GM23338 (cell line): ENCODE data around the gene ZBTB20. TPM values are rescaled to one million over a fixed set of nuclear protein-coding genes. Genes with fewer than 3 reads are reported as not detected.

Source experiments
- ATAC-seq: fragments of 200-7000 bp; cut with Tn5 transposase; 3 replicates; pipeline ENCODE4 v1.9.1; 2020
- DNase-seq: peaks from one replicate; pipeline ENCODE4 v3.0.0-alpha.2; 2015; ENCODE audit warnings: low spot score
- H2AFZ ChIP-seq: fragments of 200-600 bp; sonication (generic); 2 replicates; pipeline ENCODE4 v1.8.0; 2016; ENCODE audit warnings: antibody characterized with exemption, mild to moderate bottlenecking, moderate library complexity
- H3F3A ChIP-seq: fragments of 200-600 bp; sonication (generic); replicated peaks from 2 replicates; pipeline ENCODE4 v1.8.0; 2017; ENCODE audit warnings: antibody characterized with exemption, mixed run types, low read depth
- H3K27ac ChIP-seq: fragments of 200-600 bp; sonication (generic); 2 replicates; pipeline ENCODE4 v1.6.1; 2016; ENCODE audit warnings: low read depth
- H3K27me3 ChIP-seq: fragments of 200-600 bp; sonication (generic); 2 replicates; pipeline ENCODE4 v1.8.0; 2016; ENCODE audit warnings: mild to moderate bottlenecking, mixed run types, moderate library complexity; ENCODE audit not compliant: insufficient read depth
- H3K36me3 ChIP-seq: fragments of 200-600 bp; sonication (generic); 2 replicates; pipeline ENCODE4 v1.8.0; 2016; ENCODE audit warnings: mild to moderate bottlenecking; ENCODE audit not compliant: insufficient read depth
- H3K4me1 ChIP-seq: fragments of 200-600 bp; sonication (generic); 2 replicates; pipeline ENCODE4 v1.8.0; 2016; ENCODE audit warnings: mild to moderate bottlenecking, moderate library complexity; ENCODE audit not compliant: insufficient read depth
- H3K4me2 ChIP-seq: fragments of 200-600 bp; sonication (generic); 2 replicates; pipeline ENCODE4 v1.7.1; 2017; ENCODE audit warnings: mixed run types
- H3K4me3 ChIP-seq: fragments of 200-600 bp; sonication (generic); 2 replicates; pipeline ENCODE4 v1.6.1; 2016; ENCODE audit warnings: mixed run types
- H3K79me2 ChIP-seq: fragments of 200-600 bp; sonication (generic); replicated peaks from 2 replicates; pipeline ENCODE4 v1.8.0; 2017; ENCODE audit warnings: mild to moderate bottlenecking; ENCODE audit not compliant: insufficient read depth
- H3K9me2 ChIP-seq: fragments of 200-600 bp; sonication (generic); 2 replicates; pipeline ENCODE4 v1.8.0; 2017; ENCODE audit not compliant: insufficient read depth
- H4K20me1 ChIP-seq: fragments of 200-600 bp; sonication (generic); replicated peaks from 2 replicates; pipeline ENCODE4 v1.8.0; 2017; ENCODE audit warnings: mild to moderate bottlenecking; ENCODE audit not compliant: insufficient read depth
- H3K27ac Mint-ChIP-seq: 2 replicates; pipeline ENCODE4 v1.8.0; 2020; ENCODE audit warnings: inconsistent platforms, mild to moderate bottlenecking, moderate library complexity, mixed read lengths
- H3K27me3 Mint-ChIP-seq: 3 replicates; pipeline ENCODE4 v1.8.0; 2022; ENCODE audit warnings: low read depth, mild to moderate bottlenecking, moderate library complexity, mixed read lengths, inconsistent platforms; ENCODE audit not compliant: insufficient read depth, poor library complexity
- H3K36me3 Mint-ChIP-seq: 3 replicates; pipeline ENCODE4 v1.8.0; 2021; ENCODE audit warnings: low read depth, mild to moderate bottlenecking, inconsistent platforms, moderate library complexity, mixed read lengths
- H3K4me1 Mint-ChIP-seq: 3 replicates; pipeline ENCODE4 v1.8.0; 2020; ENCODE audit warnings: mild to moderate bottlenecking, inconsistent platforms, mixed read lengths
- H3K4me3 Mint-ChIP-seq: 3 replicates; pipeline ENCODE4 v1.8.0; 2021; ENCODE audit warnings: moderate library complexity, mild to moderate bottlenecking, inconsistent platforms, mixed read lengths
- H3K9me3 Mint-ChIP-seq: 3 replicates; pipeline ENCODE4 v1.8.0; 2020; ENCODE audit warnings: moderate library complexity, mild to moderate bottlenecking, inconsistent platforms, mixed read lengths
- CREB1 ChIP-seq: fragments of 250-450 bp; sonication (Bioruptor Pico); IDR thresholded peaks from 2 replicates; pipeline ENCODE4 v1.5.0; 2020; ENCODE audit warnings: low read depth, mild to moderate bottlenecking, moderate library complexity
- EZH2 ChIP-seq: fragments of 200-600 bp; sonication (generic); IDR thresholded peaks from one replicate; pipeline ENCODE4 v1.8.0; 2017; ENCODE audit warnings: antibody characterized with exemption, mild to moderate bottlenecking, low read depth; ENCODE audit not compliant: unreplicated experiment
- EZH2phosphoT487 ChIP-seq: fragments of 200-600 bp; sonication (generic); IDR thresholded peaks from one replicate; pipeline ENCODE4 v1.8.1; 2018; ENCODE audit warnings: antibody characterized with exemption; ENCODE audit not compliant: unreplicated experiment
- JUNB ChIP-seq: IDR thresholded peaks from one replicate; pipeline ENCODE4 v1.6.1; 2016; ENCODE audit warnings: antibody characterized with exemption; ENCODE audit not compliant: unreplicated experiment
- NANOG ChIP-seq: IDR thresholded peaks from 2 replicates; pipeline ENCODE4 v1.6.1; 2016; ENCODE audit warnings: antibody characterized with exemption, borderline replicate concordance
- POLR2AphosphoS5 ChIP-seq: IDR thresholded peaks from 2 replicates; pipeline ENCODE4 v1.6.1; 2016; ENCODE audit warnings: antibody characterized with exemption, low read depth
- STAT1 ChIP-seq: IDR thresholded peaks from one replicate; pipeline ENCODE4 v1.6.1; 2016; ENCODE audit warnings: antibody characterized with exemption; ENCODE audit not compliant: unreplicated experiment
- ZNF114 ChIP-seq: fragments of 250-450 bp; sonication (Bioruptor Pico); IDR thresholded peaks from 2 replicates; pipeline ENCODE4 v1.5.0; 2020; ENCODE audit warnings: mild to moderate bottlenecking, moderate library complexity
- ZNF331 ChIP-seq: fragments of 250-450 bp; sonication (Bioruptor Pico); IDR thresholded peaks from 2 replicates; pipeline ENCODE4 v1.5.0; 2020; ENCODE audit warnings: low read depth, mild to moderate bottlenecking, moderate library complexity
- polyA plus RNA-seq: library from polyadenylated mRNA; unstranded; fragments of >200 nt; fragmentation: Nextera tagmentation; extraction: Ambion mirVana; gene quantifications from 2 replicates; pipeline ENCODE4 v1.2.1, GENCODE V29; 2016
- total RNA-seq: library from RNA; depleted of rRNA; stranded (reverse); fragments of >200 nt; shearing (Covaris generic); gene quantifications from 2 replicates; pipeline ENCODE4 v1.2.3, GENCODE V29; 2014
- TF ChIP-seq, protein P1 (sequence below): IDR thresholded peaks from 2 replicates; pipeline ENCODE4 v1.6.1; 2016; ENCODE audit warnings: antibody characterized with exemption
- TF ChIP-seq, protein P2 (sequence below): fragments of 250-450 bp; sonication (Bioruptor Pico); IDR thresholded peaks from 2 replicates; pipeline ENCODE4 v1.5.0; 2020; ENCODE audit warnings: mild to moderate bottlenecking, moderate library complexity
- TF ChIP-seq, protein P3 (sequence below), 2 experiments: fragments of 200-600 bp in 1 of 2; sonication (generic) in 1 of 2; conservative IDR thresholded peaks; 2 replicates each; pipeline versions ENCODE4 v1.5.1 to v1.6.1; 2016 to 2017; ENCODE audit warnings: antibody characterized with exemption in 2 of 2, low read depth in 2 of 2, mild to moderate bottlenecking in 2 of 2, moderate library complexity in 1 of 2
- TF ChIP-seq, protein P4 (sequence below): IDR thresholded peaks from one replicate; pipeline ENCODE4 v1.6.1; 2018; ENCODE audit warnings: antibody characterized with exemption; ENCODE audit not compliant: unreplicated experiment

ZBTB20 gene
- total and polyA plus RNA-seq, 2 experiments from 2014 or later, result 2.0 to 3.3 TPM

DNA sequence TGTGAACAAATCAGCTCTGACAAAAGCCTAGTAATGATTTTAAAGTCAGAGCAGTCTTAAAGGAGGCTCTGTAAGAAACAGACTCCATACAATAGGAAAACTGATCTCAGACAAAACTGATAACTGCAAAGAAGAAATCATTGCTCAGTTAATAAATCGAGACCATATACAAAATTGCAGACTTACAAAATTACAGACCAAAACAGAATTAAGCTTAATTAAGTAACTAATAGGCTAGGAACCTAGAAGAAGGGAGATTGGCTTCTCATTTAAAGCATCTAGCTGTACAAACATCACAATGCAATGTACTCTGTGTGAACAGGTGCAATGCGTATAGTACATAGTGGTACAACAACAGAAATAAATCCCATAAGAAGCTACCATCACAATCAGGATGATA, 46.3 kb downstream of the ZBTB20 start:
- Mint-ChIP-seq H3K4me3 (no peak overlapping the region), H3K4me1 (peaks cover 7% of the 10 kb centered on the region), H3K27me3 (no peaks in the 10 kb centered on the region), H3K36me3 (peaks cover 4% of the 10 kb centered on the region; the same call in 1 of the 3 replicates), H3K9me3 (peaks cover 8% of the 10 kb centered on the region), H3K27ac (no peak overlapping the region)
- H2AFZ ChIP-seq, result no peak overlapping the region
- TF ChIP-seq EZH2 (no peak), ZNF331 (CRISPR knock-in tag) (no peak), STAT1 (no peak), POLR2AphosphoS5 (no peak), EZH2phosphoT487 (no peak), ZNF114 (no peak), CREB1 (CRISPR knock-in tag) (no peak), NANOG (no peak), JUNB (no peak)
- TF ChIP-seq, protein P1, sequence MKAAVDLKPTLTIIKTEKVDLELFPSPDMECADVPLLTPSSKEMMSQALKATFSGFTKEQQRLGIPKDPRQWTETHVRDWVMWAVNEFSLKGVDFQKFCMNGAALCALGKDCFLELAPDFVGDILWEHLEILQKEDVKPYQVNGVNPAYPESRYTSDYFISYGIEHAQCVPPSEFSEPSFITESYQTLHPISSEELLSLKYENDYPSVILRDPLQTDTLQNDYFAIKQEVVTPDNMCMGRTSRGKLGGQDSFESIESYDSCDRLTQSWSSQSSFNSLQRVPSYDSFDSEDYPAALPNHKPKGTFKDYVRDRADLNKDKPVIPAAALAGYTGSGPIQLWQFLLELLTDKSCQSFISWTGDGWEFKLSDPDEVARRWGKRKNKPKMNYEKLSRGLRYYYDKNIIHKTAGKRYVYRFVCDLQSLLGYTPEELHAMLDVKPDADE, result no peak
- TF ChIP-seq, protein P2, sequence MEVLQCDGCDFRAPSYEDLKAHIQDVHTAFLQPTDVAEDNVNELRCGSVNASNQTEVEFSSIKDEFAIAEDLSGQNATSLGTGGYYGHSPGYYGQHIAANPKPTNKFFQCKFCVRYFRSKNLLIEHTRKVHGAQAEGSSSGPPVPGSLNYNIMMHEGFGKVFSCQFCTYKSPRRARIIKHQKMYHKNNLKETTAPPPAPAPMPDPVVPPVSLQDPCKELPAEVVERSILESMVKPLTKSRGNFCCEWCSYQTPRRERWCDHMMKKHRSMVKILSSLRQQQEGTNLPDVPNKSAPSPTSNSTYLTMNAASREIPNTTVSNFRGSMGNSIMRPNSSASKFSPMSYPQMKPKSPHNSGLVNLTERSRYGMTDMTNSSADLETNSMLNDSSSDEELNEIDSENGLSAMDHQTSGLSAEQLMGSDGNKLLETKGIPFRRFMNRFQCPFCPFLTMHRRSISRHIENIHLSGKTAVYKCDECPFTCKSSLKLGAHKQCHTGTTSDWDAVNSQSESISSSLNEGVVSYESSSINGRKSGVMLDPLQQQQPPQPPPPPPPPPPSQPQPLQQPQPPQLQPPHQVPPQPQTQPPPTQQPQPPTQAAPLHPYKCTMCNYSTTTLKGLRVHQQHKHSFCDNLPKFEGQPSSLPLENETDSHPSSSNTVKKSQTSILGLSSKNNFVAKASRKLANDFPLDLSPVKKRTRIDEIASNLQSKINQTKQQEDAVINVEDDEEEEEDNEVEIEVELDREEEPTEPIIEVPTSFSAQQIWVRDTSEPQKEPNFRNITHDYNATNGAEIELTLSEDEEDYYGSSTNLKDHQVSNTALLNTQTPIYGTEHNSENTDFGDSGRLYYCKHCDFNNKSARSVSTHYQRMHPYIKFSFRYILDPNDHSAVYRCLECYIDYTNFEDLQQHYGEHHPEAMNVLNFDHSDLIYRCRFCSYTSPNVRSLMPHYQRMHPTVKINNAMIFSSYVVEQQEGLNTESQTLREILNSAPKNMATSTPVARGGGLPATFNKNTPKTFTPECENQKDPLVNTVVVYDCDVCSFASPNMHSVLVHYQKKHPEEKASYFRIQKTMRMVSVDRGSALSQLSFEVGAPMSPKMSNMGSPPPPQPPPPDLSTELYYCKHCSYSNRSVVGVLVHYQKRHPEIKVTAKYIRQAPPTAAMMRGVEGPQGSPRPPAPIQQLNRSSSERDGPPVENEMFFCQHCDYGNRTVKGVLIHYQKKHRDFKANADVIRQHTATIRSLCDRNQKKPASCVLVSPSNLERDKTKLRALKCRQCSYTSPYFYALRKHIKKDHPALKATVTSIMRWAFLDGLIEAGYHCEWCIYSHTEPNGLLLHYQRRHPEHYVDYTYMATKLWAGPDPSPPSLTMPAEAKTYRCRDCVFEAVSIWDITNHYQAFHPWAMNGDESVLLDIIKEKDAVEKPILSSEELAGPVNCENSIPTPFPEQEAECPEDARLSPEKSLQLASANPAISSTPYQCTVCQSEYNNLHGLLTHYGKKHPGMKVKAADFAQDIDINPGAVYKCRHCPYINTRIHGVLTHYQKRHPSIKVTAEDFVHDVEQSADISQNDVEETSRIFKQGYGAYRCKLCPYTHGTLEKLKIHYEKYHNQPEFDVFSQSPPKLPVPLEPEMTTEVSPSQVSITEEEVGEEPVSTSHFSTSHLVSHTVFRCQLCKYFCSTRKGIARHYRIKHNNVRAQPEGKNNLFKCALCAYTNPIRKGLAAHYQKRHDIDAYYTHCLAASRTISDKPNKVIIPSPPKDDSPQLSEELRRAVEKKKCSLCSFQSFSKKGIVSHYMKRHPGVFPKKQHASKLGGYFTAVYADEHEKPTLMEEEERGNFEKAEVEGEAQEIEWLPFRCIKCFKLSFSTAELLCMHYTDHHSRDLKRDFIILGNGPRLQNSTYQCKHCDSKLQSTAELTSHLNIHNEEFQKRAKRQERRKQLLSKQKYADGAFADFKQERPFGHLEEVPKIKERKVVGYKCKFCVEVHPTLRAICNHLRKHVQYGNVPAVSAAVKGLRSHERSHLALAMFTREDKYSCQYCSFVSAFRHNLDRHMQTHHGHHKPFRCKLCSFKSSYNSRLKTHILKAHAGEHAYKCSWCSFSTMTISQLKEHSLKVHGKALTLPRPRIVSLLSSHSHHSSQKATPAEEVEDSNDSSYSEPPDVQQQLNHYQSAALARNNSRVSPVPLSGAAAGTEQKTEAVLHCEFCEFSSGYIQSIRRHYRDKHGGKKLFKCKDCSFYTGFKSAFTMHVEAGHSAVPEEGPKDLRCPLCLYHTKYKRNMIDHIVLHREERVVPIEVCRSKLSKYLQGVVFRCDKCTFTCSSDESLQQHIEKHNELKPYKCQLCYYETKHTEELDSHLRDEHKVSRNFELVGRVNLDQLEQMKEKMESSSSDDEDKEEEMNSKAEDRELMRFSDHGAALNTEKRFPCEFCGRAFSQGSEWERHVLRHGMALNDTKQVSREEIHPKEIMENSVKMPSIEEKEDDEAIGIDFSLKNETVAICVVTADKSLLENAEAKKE (CRISPR knock-in tag), result no peak
- TF ChIP-seq, protein P3, sequence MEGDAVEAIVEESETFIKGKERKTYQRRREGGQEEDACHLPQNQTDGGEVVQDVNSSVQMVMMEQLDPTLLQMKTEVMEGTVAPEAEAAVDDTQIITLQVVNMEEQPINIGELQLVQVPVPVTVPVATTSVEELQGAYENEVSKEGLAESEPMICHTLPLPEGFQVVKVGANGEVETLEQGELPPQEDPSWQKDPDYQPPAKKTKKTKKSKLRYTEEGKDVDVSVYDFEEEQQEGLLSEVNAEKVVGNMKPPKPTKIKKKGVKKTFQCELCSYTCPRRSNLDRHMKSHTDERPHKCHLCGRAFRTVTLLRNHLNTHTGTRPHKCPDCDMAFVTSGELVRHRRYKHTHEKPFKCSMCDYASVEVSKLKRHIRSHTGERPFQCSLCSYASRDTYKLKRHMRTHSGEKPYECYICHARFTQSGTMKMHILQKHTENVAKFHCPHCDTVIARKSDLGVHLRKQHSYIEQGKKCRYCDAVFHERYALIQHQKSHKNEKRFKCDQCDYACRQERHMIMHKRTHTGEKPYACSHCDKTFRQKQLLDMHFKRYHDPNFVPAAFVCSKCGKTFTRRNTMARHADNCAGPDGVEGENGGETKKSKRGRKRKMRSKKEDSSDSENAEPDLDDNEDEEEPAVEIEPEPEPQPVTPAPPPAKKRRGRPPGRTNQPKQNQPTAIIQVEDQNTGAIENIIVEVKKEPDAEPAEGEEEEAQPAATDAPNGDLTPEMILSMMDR (conservative IDR thresholded peaks at IDR 0.05; ENCODE audit: low read depth in 2 of 2), result no peak
- TF ChIP-seq, protein P4, sequence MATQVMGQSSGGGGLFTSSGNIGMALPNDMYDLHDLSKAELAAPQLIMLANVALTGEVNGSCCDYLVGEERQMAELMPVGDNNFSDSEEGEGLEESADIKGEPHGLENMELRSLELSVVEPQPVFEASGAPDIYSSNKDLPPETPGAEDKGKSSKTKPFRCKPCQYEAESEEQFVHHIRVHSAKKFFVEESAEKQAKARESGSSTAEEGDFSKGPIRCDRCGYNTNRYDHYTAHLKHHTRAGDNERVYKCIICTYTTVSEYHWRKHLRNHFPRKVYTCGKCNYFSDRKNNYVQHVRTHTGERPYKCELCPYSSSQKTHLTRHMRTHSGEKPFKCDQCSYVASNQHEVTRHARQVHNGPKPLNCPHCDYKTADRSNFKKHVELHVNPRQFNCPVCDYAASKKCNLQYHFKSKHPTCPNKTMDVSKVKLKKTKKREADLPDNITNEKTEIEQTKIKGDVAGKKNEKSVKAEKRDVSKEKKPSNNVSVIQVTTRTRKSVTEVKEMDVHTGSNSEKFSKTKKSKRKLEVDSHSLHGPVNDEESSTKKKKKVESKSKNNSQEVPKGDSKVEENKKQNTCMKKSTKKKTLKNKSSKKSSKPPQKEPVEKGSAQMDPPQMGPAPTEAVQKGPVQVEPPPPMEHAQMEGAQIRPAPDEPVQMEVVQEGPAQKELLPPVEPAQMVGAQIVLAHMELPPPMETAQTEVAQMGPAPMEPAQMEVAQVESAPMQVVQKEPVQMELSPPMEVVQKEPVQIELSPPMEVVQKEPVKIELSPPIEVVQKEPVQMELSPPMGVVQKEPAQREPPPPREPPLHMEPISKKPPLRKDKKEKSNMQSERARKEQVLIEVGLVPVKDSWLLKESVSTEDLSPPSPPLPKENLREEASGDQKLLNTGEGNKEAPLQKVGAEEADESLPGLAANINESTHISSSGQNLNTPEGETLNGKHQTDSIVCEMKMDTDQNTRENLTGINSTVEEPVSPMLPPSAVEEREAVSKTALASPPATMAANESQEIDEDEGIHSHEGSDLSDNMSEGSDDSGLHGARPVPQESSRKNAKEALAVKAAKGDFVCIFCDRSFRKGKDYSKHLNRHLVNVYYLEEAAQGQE, result no peak
- no peaks in the 10 kb centered on the region for H3K27me3 ChIP-seq
- 0 out of 2 replicates have a peak, but pooled peaks cover 7% of the 10 kb centered on the region for H3K4me1 ChIP-seq
- H3K27ac ChIP-seq, result no peak overlapping the region
- no peak overlapping the region for H3K4me2 ChIP-seq
- no peaks in the 10 kb centered on the region for H3K79me2 ChIP-seq
- no peaks in the 10 kb centered on the region for H3F3A ChIP-seq
- no peak for ATAC-seq
- H3K4me3 ChIP-seq, result no peak overlapping the region
- DNase-seq, result no peak
- H3K9me2 ChIP-seq, result no peaks in the 10 kb centered on the region
- no peaks in the 10 kb centered on the region for H3K36me3 ChIP-seq
- no peaks in the 10 kb centered on the region for H4K20me1 ChIP-seq
